HepG2 (cell line): Measurements from ENCODE around the gene RIN3. TPM values are rescaled to one million over a fixed set of nuclear protein-coding genes. Genes with fewer than 3 reads are reported as not detected.
A peak's percentile ranks its signal among the peaks of the same experiment; 100 is the strongest.

Source experiments
- EHMT2 ChIP-seq: fragments of 200-600 bp; sonication (generic); IDR thresholded peaks from 2 replicates; pipeline ENCODE4 v1.7.0; 2017; ENCODE audit warnings: antibody characterized with exemption, low read depth, low read length, borderline replicate concordance
- FIP1L1 ChIP-seq: fragments of 200-400 bp; formaldehyde crosslinking; IDR thresholded peaks from 2 replicates; pipeline ENCODE4 v1.6.1; 2018; ENCODE audit warnings: low read depth, mild to moderate bottlenecking, low read length, moderate library complexity, borderline replicate concordance; ENCODE audit not compliant: insufficient read depth
- HNRNPK ChIP-seq: fragments of 200-400 bp; formaldehyde crosslinking; IDR thresholded peaks from 2 replicates; pipeline ENCODE4 v1.6.1; 2018; ENCODE audit warnings: low read length, low read depth, moderate library complexity, mild to moderate bottlenecking; ENCODE audit not compliant: poor library complexity, severe bottlenecking
- MTF1 ChIP-seq: sonication (generic); formaldehyde crosslinking; IDR thresholded peaks from 2 replicates; pipeline ENCODE4 v1.5.0; 2020; ENCODE audit warnings: missing genetic modification reagents
- PPARG ChIP-seq: conservative IDR thresholded peaks from 2 replicates; pipeline ENCODE4 v1.6.1; 2016; ENCODE audit warnings: missing biosample characterization, missing genetic modification reagents
- RBFOX2 ChIP-seq: fragments of 200-400 bp; formaldehyde crosslinking; IDR thresholded peaks from 2 replicates; pipeline ENCODE4 v1.6.1; 2017; ENCODE audit warnings: low read depth, mild to moderate bottlenecking, low read length
- SMAD1 ChIP-seq: sonication (generic); formaldehyde crosslinking; IDR thresholded peaks from 2 replicates; pipeline ENCODE4 v1.4.0; 2020; ENCODE audit warnings: missing genetic modification reagents, low read depth, mild to moderate bottlenecking, borderline replicate concordance
- TGIF2 ChIP-seq: IDR thresholded peaks from 2 replicates; pipeline ENCODE4 v1.6.1; 2016; ENCODE audit warnings: control low read depth, missing compliant biosample characterization
- TOPORS ChIP-seq: sonication (generic); formaldehyde crosslinking; IDR thresholded peaks from 2 replicates; pipeline ENCODE4 v1.8.0; 2023; ENCODE audit warnings: mild to moderate bottlenecking, missing genetic modification reagents
- TRIM24 ChIP-seq: sonication (generic); formaldehyde crosslinking; IDR thresholded peaks from 2 replicates; pipeline ENCODE4 v1.8.0; 2022; ENCODE audit warnings: mild to moderate bottlenecking, missing genetic modification reagents
- XBP1 ChIP-seq: sonication (generic); formaldehyde crosslinking; IDR thresholded peaks from 2 replicates; pipeline ENCODE4 v1.5.0; 2020; ENCODE audit warnings: missing genetic modification reagents
- ZEB1 ChIP-seq: IDR thresholded peaks from 2 replicates; pipeline ENCODE4 v1.6.1; 2012; ENCODE audit warnings: mild to moderate bottlenecking, low read depth, inconsistent platforms; ENCODE audit not compliant: insufficient replicate concordance
- ZFP82 ChIP-seq: sonication (generic); formaldehyde crosslinking; IDR thresholded peaks from 2 replicates; pipeline ENCODE4 v1.5.1; 2020; ENCODE audit warnings: mild to moderate bottlenecking, missing genetic modification reagents, borderline replicate concordance
- ZNF441 ChIP-seq: sonication (generic); formaldehyde crosslinking; IDR thresholded peaks from 2 replicates; pipeline ENCODE4 v1.7.0; 2021; ENCODE audit warnings: missing genetic modification reagents, borderline replicate concordance
- ZNF496 ChIP-seq: sonication (generic); formaldehyde crosslinking; IDR thresholded peaks from 2 replicates; pipeline ENCODE4 v1.8.1; 2023; ENCODE audit warnings: mild to moderate bottlenecking, moderate library complexity, missing genetic modification reagents; ENCODE audit not compliant: insufficient replicate concordance
- ZNF747 ChIP-seq: sonication (generic); formaldehyde crosslinking; IDR thresholded peaks from 2 replicates; pipeline ENCODE4 v1.8.1; 2023; ENCODE audit warnings: missing genetic modification reagents, mild to moderate bottlenecking, borderline replicate concordance
- ZNF788 ChIP-seq: sonication (generic); formaldehyde crosslinking; IDR thresholded peaks from 2 replicates; pipeline ENCODE4 v1.5.0; 2020; ENCODE audit warnings: mild to moderate bottlenecking, missing genetic modification reagents, borderline replicate concordance
- polyA plus RNA-seq, 8 experiments: library from polyadenylated mRNA; depleted of rRNA in 3 of 8; stranded (reverse) in 7 of 8; unstranded in 1 of 8; fragments of >200 nt; fragmentation: Illumina TruSeq in 4 of 8; extraction: Trizol in 4 of 8; gene quantifications; 2 replicates each; pipeline versions ENCODE4 v1.2.1 to v1.2.3, GENCODE V29; 2011 to 2016; ENCODE audit warnings: low read depth in 4 of 8, missing spikeins in 1 of 8, mixed read lengths in 1 of 8; ENCODE audit not compliant: insufficient read depth in 1 of 8
- total RNA-seq, 5 experiments: library from RNA; depleted of rRNA; stranded (reverse); fragments of >200 nt; fragmentation: Illumina TruSeq; extraction: Trizol; gene quantifications; 2 replicates each; pipeline ENCODE4 v1.2.3, GENCODE V29; 2016; ENCODE audit warnings: low read depth in 1 of 5
- TF ChIP-seq, protein P1 (sequence below): sonication (generic); formaldehyde crosslinking; conservative IDR thresholded peaks from 2 replicates; pipeline ENCODE4 v1.4.0; 2020; ENCODE audit warnings: missing genetic modification reagents
- TF ChIP-seq, protein P2 (sequence below): sonication (generic); formaldehyde crosslinking; conservative IDR thresholded peaks from 2 replicates; pipeline ENCODE4 v1.8.0; 2022; ENCODE audit warnings: missing genetic modification reagents
- TF ChIP-seq, protein P3 (sequence below): sonication (generic); formaldehyde crosslinking; IDR thresholded peaks from 2 replicates; pipeline ENCODE4 v1.8.1; 2023; ENCODE audit warnings: mild to moderate bottlenecking, missing genetic modification reagents
- TF ChIP-seq, protein P4 (sequence below): sonication (generic); formaldehyde crosslinking; IDR thresholded peaks from 2 replicates; pipeline ENCODE4 v1.4.0; 2020; ENCODE audit warnings: mild to moderate bottlenecking, missing genetic modification reagents

RIN3 gene
- total and polyA plus RNA-seq, 2 of the 13 experiments (the other 11 are each of a cell fraction or from before 2014, with no cell fraction given), result 2.3 to 3.6 TPM

DNA sequence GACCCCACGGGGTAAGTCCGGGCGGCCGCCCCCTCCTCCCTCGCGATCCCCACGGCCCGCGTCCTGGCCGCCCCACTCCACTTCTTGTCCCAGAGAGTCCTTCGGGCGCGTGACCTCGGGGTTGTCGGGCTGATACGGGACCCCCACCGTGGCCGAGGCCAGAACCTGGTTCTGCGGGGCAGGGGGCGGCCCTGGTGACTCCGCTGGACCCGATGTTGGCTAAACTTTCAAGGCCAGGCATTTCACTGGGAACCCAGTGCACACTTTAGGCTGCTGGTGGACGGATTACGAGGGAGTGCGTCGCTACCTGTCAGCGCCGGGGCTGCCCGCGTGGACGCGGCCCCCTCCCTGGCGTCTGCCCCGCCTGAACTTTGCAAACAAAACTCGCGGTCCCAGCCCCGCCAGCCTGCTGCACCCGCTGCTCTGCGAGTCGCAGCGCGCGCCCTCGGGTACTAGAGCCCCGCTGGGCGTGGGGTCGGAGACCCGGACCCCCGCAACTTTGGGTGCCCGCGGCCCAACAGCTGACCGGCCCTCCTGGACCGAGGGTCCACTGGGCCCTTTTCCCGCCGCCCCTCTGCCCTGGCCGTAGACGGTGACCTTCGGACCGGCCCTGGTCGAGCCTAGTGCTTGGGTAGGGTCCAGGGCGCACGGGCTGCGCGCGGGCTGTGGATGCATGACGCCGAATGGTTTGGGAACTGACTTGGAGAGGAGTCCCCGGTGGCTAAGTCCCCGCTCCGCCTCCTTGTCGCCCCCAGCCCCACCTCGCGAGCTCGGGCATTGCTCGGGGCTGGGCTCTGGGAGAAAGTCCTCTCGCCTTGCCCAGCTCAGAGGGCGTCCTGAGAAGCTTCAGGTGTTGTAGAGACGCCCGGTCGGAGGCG is 624 bp downstream of the RIN3 start (continued):
- TF ChIP-seq TGIF2, result no peak
- TF ChIP-seq TOPORS, result peak; percentile 76
- peak; percentile 27 for TF ChIP-seq ZEB1
- no peak for TF ChIP-seq TRIM24 (CRISPR knock-in tag)
- TF ChIP-seq, protein P1, sequence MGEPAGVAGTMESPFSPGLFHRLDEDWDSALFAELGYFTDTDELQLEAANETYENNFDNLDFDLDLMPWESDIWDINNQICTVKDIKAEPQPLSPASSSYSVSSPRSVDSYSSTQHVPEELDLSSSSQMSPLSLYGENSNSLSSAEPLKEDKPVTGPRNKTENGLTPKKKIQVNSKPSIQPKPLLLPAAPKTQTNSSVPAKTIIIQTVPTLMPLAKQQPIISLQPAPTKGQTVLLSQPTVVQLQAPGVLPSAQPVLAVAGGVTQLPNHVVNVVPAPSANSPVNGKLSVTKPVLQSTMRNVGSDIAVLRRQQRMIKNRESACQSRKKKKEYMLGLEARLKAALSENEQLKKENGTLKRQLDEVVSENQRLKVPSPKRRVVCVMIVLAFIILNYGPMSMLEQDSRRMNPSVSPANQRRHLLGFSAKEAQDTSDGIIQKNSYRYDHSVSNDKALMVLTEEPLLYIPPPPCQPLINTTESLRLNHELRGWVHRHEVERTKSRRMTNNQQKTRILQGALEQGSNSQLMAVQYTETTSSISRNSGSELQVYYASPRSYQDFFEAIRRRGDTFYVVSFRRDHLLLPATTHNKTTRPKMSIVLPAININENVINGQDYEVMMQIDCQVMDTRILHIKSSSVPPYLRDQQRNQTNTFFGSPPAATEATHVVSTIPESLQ (CRISPR knock-in tag), result no peak
- TF ChIP-seq, protein P2, sequence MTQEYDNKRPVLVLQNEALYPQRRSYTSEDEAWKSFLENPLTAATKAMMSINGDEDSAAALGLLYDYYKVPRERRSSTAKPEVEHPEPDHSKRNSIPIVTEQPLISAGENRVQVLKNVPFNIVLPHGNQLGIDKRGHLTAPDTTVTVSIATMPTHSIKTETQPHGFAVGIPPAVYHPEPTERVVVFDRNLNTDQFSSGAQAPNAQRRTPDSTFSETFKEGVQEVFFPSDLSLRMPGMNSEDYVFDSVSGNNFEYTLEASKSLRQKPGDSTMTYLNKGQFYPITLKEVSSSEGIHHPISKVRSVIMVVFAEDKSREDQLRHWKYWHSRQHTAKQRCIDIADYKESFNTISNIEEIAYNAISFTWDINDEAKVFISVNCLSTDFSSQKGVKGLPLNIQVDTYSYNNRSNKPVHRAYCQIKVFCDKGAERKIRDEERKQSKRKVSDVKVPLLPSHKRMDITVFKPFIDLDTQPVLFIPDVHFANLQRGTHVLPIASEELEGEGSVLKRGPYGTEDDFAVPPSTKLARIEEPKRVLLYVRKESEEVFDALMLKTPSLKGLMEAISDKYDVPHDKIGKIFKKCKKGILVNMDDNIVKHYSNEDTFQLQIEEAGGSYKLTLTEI (CRISPR knock-in tag), result no peak
- TF ChIP-seq ZNF788 (CRISPR knock-in tag), result no peak; the same call in 1 of the 2 replicates
- no peak for TF ChIP-seq HNRNPK
- TF ChIP-seq ZNF441, result peak; percentile 58; the same call in 1 of the 2 replicates
- TF ChIP-seq ZNF747 (CRISPR knock-in tag), result peak; percentile 24; the same call in 1 of the 2 replicates
- TF ChIP-seq FIP1L1, result no peak
- 0 out of 2 replicates have a peak, but pooled peaks have one; percentile 64 for TF ChIP-seq SMAD1
- peak; percentile 90 for TF ChIP-seq RBFOX2
- TF ChIP-seq PPARG (CRISPR knock-in tag), result peak; percentile 43; the same call in 1 of the 2 replicates
- TF ChIP-seq, protein P3, sequence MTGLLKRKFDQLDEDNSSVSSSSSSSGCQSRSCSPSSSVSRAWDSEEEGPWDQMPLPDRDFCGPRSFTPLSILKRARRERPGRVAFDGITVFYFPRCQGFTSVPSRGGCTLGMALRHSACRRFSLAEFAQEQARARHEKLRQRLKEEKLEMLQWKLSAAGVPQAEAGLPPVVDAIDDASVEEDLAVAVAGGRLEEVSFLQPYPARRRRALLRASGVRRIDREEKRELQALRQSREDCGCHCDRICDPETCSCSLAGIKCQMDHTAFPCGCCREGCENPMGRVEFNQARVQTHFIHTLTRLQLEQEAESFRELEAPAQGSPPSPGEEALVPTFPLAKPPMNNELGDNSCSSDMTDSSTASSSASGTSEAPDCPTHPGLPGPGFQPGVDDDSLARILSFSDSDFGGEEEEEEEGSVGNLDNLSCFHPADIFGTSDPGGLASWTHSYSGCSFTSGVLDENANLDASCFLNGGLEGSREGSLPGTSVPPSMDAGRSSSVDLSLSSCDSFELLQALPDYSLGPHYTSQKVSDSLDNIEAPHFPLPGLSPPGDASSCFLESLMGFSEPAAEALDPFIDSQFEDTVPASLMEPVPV (CRISPR knock-in tag), result peak; percentile 89
- TF ChIP-seq ZFP82 (CRISPR knock-in tag), result peak; percentile 29; the same call in 1 of the 2 replicates
- TF ChIP-seq ZNF496 (CRISPR knock-in tag), result no peak
- TF ChIP-seq XBP1 (CRISPR knock-in tag), result no peak
- no peak for TF ChIP-seq EHMT2
- TF ChIP-seq, protein P4, sequence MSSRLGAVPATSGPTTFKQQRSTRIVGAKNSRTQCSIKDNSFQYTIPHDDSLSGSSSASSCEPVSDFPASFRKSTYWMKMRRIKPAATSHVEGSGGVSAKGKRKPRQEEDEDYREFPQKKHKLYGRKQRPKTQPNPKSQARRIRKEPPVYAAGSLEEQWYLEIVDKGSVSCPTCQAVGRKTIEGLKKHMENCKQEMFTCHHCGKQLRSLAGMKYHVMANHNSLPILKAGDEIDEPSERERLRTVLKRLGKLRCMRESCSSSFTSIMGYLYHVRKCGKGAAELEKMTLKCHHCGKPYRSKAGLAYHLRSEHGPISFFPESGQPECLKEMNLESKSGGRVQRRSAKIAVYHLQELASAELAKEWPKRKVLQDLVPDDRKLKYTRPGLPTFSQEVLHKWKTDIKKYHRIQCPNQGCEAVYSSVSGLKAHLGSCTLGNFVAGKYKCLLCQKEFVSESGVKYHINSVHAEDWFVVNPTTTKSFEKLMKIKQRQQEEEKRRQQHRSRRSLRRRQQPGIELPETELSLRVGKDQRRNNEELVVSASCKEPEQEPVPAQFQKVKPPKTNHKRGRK (CRISPR knock-in tag), result 0 out of 2 replicates have a peak, but pooled peaks have one; percentile 38
- no peak for TF ChIP-seq MTF1
